Stimulated activated CD4-positive, alpha-beta T cell treated with anti-CD3 and anti-CD28 coated beads, Interleukin-4, amount 100 ng/mL, for 1 hour (primary cell): ENCODE results near the gene SRGAP1.

Source experiments
- DNase-seq: peaks from one replicate; pipeline ENCODE4 v3.0.0-alpha.2; 2020

Gene SRGAP1

GRCh38 chr12:63977441-63977840, 132.9 kb downstream of the SRGAP1 start:
- no peak for DNase-seq

GRCh38 chr12:63978519-63978918, 134.0 kb downstream of the SRGAP1 start:
- no peak for DNase-seq

- DNase-seq = no peak
Measured at GRCh38 chr12:63980211-63980610, 135.7 kb downstream of the SRGAP1 start.

- no peak for DNase-seq
Measured at GRCh38 chr12:63981343-63981742, 136.8 kb downstream of the SRGAP1 start.

DNA sequence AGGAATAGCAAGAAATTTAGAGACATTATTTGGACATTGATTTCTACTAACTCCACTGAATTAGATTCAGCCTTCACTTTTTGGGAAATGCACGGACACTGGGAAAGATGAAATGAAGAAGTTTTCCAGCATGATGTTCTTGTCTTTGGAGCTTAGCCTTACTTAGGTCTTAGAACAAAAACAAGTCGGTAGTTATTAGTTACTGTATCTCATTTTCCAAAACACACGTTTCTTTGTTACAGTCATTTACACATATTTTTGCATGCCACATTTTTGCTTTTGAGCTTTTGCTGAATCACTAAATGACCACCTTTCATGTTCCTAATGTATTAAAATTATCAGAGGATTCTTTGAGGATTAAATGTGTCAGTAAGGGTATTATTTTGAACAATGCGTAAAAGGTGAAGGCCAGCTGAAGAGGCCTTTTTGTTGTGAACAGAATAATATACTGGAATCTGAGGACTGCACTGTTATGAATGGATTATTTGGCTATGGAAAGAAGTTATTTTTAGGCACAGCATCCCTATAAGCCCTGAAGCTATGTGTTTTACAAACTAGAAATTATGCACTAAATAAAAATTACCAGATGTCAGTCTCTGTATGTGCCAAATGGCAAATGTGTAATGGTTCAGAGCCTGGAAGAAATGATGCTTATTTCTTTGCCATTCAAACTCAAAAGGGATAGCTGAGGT, 138.2 kb downstream of the SRGAP1 start:
- no peak for DNase-seq

- no peak for DNase-seq
Measured at GRCh38 chr12:63985456-63985855, 141.0 kb downstream of the SRGAP1 start.

GRCh38 chr12:63985945-63986344, 141.4 kb downstream of the SRGAP1 start:
- DNase-seq = no peak

GRCh38 chr12:63989301-63989845, 144.9 kb downstream of the SRGAP1 start:
- DNase-seq = no peak

DNA sequence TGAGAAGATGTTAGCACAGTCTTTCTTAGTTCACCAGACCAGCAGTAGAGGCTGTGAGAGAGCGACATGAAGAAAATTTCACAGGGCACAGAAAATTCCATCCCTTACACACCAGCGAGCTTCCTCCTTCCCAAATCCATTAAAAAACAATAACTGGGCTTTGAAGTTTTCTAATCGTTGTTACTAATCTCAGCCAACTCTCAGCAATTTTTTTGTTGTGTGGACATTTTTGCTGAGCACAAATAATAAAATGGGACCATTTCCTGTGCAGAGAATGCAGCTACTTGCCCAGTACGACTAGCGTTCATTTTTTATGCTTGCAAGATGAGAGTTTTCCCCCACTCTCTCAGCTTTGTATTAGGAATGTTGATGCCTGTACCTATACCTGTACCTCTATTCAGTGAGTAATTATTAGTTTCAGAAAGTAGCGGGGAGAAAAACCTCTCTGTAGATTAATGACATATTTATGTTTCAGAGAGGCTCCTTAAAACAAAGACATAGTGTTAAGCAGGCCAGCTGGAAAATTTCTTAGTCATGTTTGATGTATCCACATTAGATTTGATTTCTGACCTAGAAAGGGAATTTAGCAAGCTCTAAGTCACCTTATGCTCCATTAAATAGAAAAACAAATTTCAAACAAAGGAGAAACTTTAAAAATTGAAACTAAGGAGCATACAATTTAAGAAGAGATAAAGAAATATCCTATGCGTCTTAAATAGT, 146.5 kb downstream of the SRGAP1 start:
- DNase-seq = no peak

DNA sequence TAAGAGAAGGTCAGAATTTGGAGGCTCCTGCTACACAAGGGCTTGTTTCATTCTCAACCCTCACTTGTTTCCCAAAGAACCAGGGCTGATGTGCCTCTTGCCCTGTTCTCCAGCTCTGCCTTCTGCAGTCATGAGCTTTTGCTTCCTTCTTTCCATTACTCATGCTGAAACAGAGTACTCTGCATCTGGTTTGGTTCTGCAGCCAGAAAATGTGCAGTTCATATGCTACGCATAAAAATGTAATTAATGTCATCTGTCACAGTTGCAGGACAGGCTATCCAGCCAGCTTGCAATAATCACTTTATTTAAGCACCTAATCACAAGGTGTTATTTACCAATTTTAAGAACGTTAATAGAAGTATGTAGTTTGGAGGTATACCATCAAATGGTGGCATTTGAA, 150.2 kb downstream of the SRGAP1 start:
- no peak for DNase-seq

- DNase-seq = no peak
Measured at GRCh38 chr12:63995512-63995911, 151.0 kb downstream of the SRGAP1 start.

GRCh38 chr12:63996556-63996955, 152.1 kb downstream of the SRGAP1 start:
- DNase-seq = no peak

DNA sequence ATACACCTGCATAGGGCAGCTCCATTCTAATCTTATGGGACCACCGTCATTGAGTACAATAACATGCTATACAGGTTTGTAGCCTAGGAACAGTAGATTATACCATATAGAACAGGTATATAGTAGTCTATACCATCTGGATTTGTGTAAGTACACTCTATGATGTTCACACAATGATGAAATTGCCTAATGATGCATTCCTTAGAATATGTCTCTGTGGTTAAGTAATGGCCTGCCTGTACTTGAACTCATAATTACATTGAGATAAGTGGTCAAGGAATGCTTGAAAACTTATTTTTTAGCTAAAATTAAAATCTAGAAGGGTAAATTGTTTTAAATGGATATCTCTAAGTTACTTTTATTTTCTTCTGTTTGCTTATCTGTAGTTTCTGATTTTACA, 152.7 kb downstream of the SRGAP1 start:
- no peak for DNase-seq

- no peak for DNase-seq
Measured at GRCh38 chr12:63998584-63998983, 154.1 kb downstream of the SRGAP1 start.

DNA sequence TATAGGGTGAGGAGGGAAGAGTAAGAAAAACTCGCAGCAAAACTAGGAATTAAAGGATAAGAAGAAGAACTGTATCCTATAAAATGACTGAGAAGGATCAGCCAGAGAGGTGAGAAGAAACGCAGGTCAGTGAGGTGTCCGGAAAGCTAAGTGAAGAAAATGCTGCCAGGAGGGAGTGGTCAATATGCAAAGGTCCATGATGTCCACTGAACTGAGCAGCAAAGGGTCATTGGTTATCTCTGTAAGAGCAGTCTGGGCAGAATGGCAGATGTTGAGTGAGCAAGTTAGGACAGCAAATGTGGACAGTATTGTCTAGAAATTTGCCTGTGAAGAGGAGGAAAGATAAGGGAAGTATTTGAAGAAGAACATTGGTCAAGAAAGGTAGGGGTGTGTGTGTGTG, 155.4 kb downstream of the SRGAP1 start:
- no peak for DNase-seq

DNA sequence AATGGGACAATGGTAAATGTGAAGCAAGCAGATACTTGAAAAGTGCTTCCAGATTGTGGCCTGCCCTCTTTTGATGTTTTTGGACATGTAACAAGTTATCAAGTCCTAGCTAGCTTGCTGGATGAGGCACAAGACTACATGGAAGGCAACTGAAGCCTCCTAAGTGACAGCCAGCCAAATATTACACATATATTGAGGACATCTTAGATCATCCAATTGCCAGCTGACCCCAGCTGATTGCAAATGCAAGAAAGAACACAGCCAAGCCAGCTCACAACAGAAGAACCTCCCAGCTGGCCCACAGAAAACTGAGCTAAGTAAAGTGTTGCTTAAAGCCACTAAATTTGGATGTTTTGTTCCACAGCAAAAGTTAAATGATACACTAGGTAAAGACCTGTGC, 156.9 kb downstream of the SRGAP1 start:
- no peak for DNase-seq

GRCh38 chr12:64004641-64005040, 160.1 kb downstream of the SRGAP1 start:
- no peak for DNase-seq

DNA sequence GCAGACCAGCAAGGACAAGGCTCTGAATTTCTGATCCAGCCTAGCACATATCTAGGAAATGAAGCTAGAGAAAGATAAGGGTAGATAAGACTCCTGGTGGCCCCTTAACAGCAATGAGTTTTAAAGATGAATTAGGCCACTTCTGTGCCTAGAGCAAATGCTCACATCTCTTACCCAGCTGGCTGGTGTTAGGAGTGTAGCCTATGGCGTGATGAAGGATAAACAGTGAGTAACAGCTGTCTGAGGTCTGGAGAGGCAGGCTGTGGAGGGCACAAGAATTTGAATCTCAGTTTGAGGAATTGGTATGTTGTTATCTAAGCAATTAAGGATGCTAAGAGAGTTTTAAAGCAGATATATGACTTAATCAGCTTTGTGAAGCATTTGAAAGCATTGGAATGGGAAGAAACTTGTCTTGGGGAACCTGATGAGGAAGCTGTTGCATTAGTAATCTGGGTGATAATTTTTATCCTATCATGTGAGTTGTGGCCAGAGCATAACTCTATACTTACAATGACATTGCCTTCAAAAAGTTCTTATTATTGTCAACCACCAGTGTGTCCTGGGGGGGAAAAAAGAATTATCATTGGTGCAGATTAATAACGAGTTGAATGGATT, 161.8 kb downstream of the SRGAP1 start:
- DNase-seq = no peak

- DNase-seq = no peak
Measured at GRCh38 chr12:64007853-64008252, 163.4 kb downstream of the SRGAP1 start.

DNA sequence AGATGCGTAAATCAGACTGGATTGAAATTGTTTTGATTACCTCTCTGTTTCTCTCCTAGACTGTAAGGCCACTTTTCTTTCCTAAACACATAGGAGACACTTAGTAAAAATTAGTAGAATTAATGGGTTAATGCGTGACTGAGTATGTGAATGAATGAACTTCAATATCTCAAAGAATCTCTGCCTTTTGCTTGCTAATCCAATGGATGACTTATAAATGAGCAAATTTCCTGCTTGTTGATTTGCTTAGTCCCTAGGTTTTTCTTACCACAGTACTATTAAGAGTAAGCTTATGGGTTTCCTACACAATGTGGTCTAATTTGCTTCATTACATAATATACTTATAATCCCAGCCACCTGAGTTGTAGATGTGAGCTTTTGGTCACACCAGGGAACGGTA, 164.1 kb downstream of the SRGAP1 start:
- no peak for DNase-seq

DNA sequence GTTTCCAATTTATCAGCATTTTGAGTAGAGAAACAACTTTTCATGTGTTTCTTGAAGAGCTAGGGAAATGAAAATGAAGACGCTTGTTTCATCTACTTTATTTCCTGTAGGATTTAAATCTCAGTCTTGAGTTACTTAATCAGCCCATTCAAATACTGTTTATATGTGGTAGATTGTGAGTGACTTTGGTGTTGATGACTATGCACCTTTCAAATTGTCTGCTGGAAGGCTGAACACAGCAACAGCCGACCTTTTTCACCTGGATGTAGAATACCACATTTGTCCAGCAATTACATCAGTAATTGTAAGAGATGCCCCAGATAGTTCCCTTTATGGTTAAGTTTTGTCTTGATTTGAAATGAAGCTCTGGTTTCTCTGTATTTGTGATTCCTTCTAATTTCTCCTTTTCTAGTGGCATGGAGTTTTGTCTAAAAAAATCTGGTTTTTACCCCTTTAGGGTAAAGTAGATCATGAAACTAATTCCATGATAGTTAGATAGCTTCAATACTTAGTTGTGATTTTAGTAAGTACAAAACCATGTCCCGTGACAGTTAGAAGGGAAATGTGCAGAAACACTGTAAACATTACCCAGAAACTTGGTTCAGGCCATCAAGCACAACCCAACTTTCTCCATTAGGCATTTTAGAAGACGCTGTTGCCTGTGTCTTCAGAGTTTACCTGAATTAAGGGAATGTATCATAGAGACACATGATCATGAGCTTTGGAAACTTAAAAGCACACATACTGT, 165.0 kb downstream of the SRGAP1 start:
- no peak for DNase-seq

- no peak for DNase-seq
Measured at GRCh38 chr12:64010069-64010686, 165.7 kb downstream of the SRGAP1 start.

DNA sequence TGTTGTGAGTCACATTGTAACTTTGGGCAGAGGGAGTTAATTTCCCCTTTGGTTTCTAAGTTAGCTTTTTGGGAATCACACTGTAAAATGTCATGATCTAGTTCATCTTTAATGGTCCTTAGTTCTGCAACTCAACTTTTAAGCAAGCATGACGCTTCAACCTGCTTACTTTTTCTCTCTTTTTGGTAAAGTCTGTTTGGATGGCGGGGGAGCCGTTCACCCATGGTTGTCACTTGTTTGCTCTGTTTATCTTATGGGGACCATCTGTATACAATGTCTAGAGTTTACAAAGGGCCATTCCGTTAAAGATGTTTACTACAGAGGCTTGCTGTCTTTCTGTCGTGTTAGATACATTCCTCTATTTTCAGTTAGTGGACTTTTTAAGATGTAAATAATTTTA, 172.0 kb downstream of the SRGAP1 start:
- DNase-seq = no peak
